ENCODE data around the gene COL6A2. TPM values are rescaled to one million over a fixed set of nuclear protein-coding genes. Genes with fewer than 3 reads are reported as not detected.
A peak's percentile ranks its signal among the peaks of the same experiment; 100 is the strongest.

Gene COL6A2
- total RNA-seq, 1 experiment from 2014 or later, result 421 TPM

DNA sequence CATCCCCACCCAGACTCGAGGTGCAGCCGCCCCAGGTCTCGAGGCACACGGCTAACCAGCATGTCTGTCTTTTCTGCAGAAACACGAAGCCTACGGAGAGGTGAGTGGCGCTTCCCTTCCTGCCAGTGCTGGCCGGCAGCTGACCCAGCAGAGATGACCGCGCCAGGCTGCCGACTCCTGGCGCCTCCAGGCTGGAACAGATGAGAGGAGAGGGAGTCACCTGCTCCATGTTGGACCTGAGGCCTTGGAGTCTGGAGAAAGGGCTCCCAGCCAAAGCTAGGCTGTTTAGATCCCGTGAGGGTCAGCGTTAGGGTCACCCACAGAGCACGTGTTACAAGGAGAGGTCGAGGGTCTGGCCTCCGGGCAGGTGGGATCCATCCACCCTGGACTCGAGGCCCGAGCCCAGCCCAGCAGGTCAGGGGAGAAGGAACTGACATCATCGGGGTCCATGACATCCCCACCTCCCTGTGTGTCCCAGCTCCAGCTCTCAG lies 14.9 kb downstream of the COL6A2 start:
- no peak for DNase-seq (ENCODE audit: low read depth)

GRCh38 chr21:46113497-46114176 lies 15.7 kb downstream of the COL6A2 start:
- DNase-seq (ENCODE audit: low read depth), result no peak

DNA sequence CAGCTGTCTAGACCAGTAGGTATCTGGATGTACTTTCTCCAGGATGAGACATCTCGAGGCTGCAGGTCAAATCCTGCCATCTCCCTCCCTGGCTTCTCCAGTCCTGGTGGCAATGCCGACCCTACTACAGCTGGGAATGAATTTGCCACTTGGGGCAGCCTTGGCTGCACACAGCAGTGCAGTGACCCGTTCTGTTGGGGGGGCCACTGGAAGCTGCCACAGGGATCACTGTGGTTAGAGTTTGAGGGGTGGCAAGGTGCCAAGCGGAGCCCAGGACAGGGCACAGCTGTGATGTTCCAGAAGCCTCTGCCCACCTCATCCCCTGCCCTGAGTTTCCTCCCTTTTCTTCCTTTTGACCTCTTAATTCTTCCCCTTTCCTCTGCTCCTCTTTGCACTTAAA lies 17.1 kb downstream of the COL6A2 start:
- no peak for DNase-seq (ENCODE audit: low read depth)

DNA sequence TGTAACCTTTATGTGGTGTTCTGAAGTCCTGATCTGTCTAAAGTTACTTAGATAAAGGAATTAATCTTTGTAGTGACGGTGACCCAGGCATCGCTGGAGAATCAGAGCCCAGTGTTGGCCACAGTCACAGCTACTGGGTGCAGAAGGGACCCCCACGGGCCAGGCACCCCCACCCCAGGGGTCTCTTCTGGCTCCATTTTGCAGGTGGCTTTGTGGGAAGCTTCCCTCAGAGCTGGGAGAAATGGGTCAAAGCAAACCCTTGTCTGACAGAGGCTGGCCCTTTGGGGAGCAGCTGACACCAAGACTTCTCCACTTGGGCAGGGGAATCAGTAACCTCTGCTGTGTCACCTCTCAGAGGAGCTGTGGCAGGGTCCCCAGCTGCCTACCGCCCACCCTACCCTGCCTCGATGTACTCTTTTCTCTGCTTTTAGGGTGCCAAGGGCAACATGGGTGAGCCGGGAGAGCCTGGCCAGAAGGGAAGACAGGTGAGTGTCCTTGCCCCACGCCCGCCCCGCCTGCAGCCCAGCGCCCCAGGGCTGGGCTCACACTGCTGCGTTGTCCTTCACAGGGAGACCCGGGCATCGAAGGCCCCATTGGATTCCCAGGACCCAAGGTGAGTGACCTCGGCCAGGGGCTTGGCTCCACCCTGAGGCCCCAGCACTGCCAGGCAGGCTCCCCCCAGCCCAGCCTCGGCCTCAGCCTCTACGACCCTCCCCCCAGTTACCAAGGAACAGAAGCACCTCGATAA lies 17.7 kb downstream of the COL6A2 start:
- DNase-seq (ENCODE audit: low read depth), result no peak

- DNase-seq (ENCODE audit: low read depth), result no peak
Observed at GRCh38 chr21:46116189-46116775, 18.4 kb downstream of the COL6A2 start.

GRCh38 chr21:46116776-46117585 lies 19.1 kb downstream of the COL6A2 start:
- DNase-seq (ENCODE audit: low read depth), result peak; percentile 76

DNA sequence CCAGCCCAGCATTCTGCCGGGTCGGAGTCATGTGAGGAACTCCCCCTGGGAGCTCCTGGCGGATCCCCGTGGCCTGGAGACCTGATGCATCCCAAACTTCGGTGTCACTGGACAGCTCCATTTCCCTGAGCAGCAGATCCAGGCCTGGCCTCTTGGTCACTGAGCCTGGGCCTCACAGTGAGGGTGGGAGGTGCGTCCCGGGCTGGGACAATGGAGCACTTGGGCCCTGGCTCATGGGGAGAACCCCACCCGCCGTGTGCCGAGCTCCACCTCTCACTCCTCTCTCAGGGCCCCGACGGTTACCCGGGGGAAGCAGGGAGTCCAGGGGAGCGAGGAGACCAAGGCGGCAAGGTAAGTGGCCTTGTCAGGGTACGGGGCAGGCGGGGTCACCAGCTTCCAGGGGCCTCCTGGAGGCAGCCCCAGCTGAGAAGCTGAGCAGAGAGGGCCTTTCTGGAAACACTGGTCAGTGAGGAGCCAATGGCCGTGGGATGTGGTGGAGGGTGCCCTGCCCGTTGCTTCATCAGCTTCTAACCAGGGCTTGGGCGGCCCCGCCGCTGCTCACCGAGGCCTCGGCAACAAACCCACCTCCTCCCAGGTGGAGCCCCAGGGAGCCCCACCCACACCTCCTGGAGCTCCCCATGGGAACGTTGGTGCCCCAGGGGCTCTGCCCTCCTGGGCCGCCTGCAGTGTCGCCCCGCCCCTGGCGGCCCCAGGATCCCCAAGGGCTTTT lies 19.8 kb downstream of the COL6A2 start:
- no peak for DNase-seq (ENCODE audit: low read depth)

DNA sequence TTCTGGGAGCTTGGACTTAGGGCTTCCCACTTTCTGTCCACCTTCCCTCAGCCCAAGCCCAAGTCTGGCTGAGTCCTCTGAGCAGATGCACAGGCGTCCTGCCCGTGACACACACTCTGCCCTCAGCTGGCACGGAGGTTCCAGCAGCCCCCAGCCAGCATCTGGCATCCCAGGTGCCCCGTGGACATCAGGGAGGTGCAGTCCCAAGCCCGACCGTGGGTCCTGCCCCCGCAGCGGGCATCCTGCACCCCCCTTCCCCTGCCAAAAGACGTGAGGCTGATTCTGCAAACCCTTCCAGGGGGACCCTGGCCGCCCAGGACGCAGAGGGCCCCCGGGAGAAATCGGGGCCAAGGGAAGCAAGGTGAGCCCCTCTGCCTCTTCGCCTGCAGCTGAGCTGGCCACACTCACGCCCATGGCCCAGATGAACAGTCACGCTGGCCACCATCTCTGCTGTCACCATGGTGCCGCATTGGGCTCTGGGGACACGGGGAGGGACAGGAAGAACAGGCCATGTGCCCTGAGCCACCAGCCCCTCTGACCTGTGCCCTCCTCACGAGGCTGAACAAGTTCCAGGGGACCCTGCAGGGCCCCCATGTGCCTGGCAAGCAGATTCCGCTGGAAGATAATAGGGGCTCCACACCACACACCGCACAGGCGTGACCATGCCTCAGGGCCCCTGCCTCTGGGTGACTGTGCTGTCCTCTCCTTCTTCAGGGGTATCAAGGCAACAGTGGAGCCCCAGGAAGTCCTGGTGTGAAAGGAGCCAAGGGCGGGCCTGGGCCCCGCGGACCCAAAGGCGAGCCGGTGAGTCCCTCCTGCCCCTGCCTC lies 20.6 kb downstream of the COL6A2 start:
- no peak for DNase-seq (ENCODE audit: low read depth)

DNA sequence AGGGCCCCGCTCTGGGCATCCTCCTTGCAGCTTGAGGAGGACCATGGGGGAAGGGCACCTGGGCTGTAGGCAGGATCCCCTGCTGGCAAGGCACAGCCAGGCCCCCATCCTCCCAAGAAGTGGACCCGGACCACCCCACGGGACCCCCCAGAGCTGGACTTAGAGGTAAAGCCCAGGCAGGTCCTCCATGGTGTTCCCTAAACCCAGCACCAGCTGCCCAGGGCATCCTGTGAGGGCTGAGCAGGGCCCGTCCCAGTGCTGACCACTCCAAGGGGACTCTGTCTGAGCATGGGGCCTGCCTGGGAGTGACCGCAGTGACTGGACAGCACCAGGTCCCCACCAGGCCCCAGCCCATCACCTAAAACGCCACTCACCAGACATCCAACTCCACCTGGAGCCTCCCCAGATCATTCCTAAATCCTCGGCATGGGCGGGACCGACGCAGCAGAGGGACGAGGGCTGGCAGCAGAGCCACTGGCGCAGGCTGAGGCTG lies 21.3 kb downstream of the COL6A2 start:
- DNase-seq (ENCODE audit: low read depth), result no peak

GRCh38 chr21:46119637-46120271 lies 21.8 kb downstream of the COL6A2 start:
- no peak for DNase-seq (ENCODE audit: low read depth)

- DNase-seq (ENCODE audit: low read depth), result no peak
Observed at GRCh38 chr21:46120301-46121285, 22.7 kb downstream of the COL6A2 start.

DNA sequence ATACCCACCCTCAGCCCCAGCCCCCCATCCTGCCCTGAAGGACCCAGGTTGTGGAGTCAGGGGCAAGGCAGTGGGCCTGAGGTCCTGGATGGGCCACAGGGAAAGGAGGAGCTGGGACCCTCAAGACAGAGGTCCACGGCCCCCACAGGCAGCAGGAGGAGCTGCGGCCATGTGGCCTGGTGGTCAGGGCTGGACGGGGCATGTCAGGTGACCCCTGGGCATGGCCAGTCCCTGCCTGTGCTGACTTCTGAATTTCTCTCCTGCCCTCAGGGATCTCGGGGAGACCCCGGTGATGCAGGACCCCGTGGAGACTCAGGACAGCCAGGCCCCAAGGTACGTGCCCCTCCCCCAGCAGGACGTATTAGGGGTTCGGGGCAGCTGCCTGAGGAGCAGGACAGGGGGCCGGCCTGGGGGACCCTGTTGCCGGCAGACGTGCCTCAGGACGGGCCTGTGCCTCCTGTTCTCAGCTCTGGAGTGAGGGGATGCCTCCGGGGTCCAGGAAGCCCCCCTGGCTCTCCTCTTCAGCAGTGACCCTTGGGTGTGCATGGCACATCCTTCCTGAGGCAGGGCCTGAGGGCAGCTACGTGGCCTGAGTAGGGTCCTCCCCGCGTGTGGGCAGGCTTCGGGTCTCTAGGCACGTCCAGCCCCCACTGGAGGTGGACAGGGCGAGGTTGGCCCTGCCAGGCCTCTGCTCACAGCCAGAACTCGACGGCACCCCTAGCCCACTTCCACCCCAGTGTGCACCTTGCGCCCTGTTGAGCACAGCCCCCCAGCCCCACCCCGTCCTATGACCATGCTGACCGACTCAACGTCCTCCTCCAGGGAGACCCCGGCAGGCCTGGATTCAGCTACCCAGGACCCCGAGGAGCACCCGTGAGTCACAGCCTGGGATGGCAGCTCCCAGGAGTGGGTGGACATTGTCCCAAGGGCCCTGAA lies 23.6 kb downstream of the COL6A2 start:
- DNase-seq (ENCODE audit: low read depth), result no peak

- peak; percentile 49 for DNase-seq (ENCODE audit: low read depth)
Observed at GRCh38 chr21:46122237-46122671, 24.3 kb downstream of the COL6A2 start.

- no peak for DNase-seq (ENCODE audit: low read depth)
Observed at GRCh38 chr21:46122758-46123683, 25.1 kb downstream of the COL6A2 start.

GRCh38 chr21:46124083-46124925 lies 26.4 kb downstream of the COL6A2 start:
- no peak for DNase-seq (ENCODE audit: low read depth)
